Activated naive CD4-positive, alpha-beta T cell treated with anti-CD3 and anti-CD28 coated beads, Interleukin-2, amount 50 U/mL, for 16 hours (primary cell): Measurements from ENCODE around the gene UBE2S.

Experiments used
- DNase-seq: peaks from one replicate; pipeline ENCODE4 v3.0.0-alpha.2; 2020

UBE2S gene

DNA sequence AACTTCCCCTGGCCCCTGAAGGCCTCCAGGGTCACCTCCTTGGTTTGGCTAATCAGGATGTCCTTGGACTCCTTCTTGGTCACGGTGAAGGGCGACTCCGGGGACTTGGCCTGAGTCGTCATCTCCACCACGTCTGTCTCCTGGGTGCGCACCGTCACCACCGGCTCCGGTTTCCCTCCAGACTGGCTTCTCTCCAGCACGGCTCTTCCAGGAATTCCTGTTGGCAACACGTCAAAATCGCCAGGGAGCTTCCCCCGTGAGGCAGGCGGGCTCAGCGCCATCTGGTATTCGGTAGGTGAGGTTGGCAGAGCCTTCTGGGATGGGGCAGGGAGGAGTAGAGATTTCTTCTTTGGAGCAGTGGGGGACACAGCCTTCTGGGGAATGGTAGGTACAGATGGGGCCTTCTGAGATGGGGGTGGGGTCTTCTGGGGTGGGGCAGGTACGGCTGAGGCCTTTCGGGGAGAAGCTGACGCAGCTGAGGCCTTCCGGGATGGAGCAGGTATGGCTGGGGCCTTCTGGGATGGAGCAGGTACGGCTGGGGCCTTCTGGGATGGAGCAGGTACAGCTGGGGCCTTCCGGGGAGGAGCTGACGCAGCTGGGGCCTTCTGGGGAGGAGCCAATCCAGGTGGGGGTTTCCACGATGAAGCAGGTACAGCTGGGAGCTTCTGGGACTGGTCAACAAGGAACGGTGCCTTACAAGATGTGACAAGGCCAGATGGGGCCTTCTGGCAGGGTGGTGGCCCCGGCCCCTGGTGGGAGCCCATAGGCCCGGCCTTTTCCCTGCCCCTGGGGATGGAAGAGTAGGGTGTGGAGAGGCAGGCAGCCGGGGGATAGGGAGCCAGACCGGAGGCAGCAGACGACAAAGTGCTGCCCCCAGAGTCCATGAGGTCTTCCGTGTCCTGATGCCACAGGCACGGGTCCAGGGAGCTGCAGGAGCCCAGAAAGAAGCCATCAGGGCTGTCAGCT lies 48.4 kb downstream of the UBE2S start:
- no peak for DNase-seq

GRCh38 chr19:55358493-55358892 lies 49.1 kb downstream of the UBE2S start:
- DNase-seq = no peak

DNA sequence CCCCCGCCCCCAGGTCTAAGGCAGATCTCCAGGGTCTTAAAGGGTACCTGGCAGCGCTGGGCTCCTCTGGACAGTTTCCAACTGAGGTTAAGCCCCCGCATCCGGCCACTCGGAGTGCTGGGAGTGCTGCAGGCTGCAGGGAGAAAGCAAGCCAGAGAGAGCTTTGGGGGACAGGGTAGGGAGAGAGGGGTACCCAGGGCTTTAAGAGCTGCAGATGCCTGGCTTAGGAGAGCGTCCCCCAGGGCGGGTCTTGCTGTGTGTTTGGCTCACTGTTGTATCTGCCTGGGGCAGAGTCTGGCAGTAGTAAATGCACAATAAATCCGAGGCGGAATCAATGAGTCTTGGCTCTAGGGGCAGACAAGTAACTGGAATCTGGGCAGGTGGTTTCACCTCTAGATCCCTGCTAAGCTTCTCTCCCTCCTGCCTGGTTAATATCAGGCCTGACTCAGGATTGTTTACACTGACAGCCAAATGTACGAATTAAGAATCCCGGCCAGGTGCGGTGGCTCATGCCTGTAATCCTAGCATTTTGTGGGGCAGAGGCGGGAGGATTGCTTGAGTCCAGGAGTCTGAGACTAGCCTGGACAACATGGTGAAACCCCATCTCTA lies 52.3 kb downstream of the UBE2S start:
- DNase-seq = no peak

DNA sequence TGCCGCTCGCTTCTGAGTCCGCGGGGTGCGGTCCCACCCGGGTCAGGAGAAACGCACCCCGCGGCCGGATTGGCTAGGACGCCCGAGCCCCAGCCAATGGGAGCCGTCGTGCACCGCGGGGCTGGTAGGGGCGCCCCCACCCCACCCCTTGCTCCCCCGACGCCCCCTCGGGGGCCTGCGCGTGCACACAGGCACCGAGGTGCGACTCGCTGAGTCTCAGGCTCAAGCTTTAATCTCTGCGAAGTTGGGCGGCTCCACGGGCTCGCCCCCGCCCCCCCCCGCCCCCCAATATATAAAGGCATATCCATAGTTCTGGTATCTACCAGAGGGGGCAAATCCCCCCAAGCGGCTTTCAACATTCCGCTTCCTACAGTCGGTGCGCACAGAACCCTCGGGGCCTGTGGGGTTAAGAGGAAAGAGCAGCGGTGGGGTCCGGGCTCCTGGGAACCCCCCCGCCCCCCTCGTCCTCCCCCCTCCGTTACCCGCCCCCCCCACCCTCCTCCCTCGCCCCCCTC lies 52.8 kb downstream of the UBE2S start, which contains the start of gene COX6B2:
TSS of gene COX6B2 (minus strand) at position 22 of the 515 bp plus-strand sequence. CDS start 198 bp downstream, outside the sequence.
- DNase-seq = no peak

- peak; percentile 71 for DNase-seq
Observed at GRCh38 chr19:55353803-55354697, 53.5 kb downstream of the UBE2S start.

- no peak for DNase-seq
Observed at GRCh38 chr19:55353356-55353802, 54.2 kb downstream of the UBE2S start.

GRCh38 chr19:55352549-55353145 lies 54.9 kb downstream of the UBE2S start:
- no peak for DNase-seq

DNA sequence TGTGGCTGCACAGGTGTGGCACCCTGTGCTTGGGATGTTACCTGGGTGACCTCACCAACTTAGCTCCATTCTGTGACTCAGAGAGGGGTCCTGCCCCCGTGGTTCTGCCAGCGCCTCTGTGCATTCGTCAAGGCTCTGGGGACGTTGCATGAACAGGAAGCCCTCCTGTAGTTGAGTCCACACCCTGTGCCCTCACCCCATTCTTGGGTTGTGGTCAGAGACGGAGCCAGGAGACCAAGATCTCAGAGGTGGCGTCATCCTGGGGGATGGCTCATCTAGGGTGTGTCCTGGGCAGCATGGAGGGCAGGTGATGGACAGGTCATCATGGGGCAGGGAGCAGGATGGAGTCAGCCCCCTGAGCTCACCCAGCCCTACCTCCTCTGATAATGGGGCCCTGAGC lies 55.5 kb downstream of the UBE2S start:
- no peak for DNase-seq

GRCh38 chr19:55350620-55351315 lies 56.8 kb downstream of the UBE2S start:
- no peak for DNase-seq
